Measurements from ENCODE around the gene SOHLH1.

The SOHLH1 gene

GRCh38 chr9:135699440-135699839 lies at the start of gene SOHLH1:
Gene SOHLH1 (minus strand): TSS chr9:135699481. CDS start chr9:135699467, 14 bp downstream.
- Mint-ChIP-seq H3K36me3 (ENCODE audit: low read depth) (no peaks in the 10 kb centered on the region), H3K4me3 (no peak within 1 kb of the TSS), H3K27ac (no peak within 1 kb of the TSS), H3K27me3 (ENCODE audit: low read depth) (no peaks in the 10 kb centered on the region), H3K4me1 (ENCODE audit: low read depth) (no peaks in the 10 kb centered on the region), H3K9me3 (no peaks in the 10 kb centered on the region)
- no peak for DNase-seq (ENCODE audit: low spot score)

DNA sequence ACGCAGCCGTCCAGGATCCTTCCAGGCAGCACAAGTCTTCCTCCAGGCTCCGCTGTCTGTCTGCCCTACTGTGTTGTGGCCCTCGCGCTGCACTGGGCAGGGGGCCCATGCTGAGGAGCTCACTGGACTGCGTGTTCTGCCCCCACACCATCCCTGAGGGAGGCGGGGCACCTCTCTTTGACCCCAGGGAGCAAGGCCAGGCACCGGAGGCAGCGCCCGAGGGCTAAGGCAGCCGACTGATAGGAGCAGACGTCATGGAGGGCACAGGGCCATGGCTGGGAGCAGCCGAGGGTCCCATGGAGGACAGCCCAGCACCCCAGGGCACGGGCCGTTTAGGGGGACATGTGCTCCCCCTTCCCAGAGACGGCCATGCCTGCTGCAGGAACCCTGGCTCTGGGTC lies 49.4 kb upstream of the SOHLH1 start:
- H3K27me3 Mint-ChIP-seq (ENCODE audit: low read depth) = no peaks in the 10 kb centered on the region
- no peaks in the 10 kb centered on the region for H3K36me3 Mint-ChIP-seq (ENCODE audit: low read depth)
- no peak overlapping the region for H3K27ac Mint-ChIP-seq
- H3K9me3 Mint-ChIP-seq = no peaks in the 10 kb centered on the region
- no peaks in the 10 kb centered on the region for H3K4me1 Mint-ChIP-seq (ENCODE audit: low read depth)
- no peak overlapping the region for H3K4me3 Mint-ChIP-seq
- DNase-seq (ENCODE audit: low spot score) = no peak

DNA sequence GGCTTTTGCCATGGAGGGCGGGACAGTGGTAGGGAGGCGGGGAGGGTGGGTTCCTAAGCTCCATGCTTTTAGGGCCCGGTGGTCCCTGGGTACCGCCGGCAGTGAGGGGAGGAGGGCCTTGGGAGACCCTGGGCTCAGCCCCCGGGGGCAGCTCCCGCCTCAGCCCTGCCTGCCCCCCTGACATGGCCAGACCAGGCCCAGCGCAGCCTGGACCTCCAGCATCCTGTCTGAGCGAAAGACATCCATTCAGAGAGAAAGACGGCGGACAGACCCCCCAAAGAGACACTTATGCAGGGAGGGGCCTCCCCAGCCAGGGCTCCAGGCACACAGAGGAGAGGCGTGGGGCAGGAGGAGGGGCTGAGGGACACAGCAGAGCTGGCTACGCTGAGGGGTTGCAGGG lies 48.0 kb upstream of the SOHLH1 start:
- Mint-ChIP-seq H3K27ac (no peak overlapping the region), H3K9me3 (no peaks in the 10 kb centered on the region), H3K36me3 (ENCODE audit: low read depth) (no peaks in the 10 kb centered on the region), H3K27me3 (ENCODE audit: low read depth) (no peaks in the 10 kb centered on the region), H3K4me1 (ENCODE audit: low read depth) (no peaks in the 10 kb centered on the region), H3K4me3 (no peak overlapping the region)
- no peak for DNase-seq (ENCODE audit: low spot score)

- Mint-ChIP-seq H3K27me3 (ENCODE audit: low read depth) (no peaks in the 10 kb centered on the region), H3K9me3 (no peaks in the 10 kb centered on the region), H3K36me3 (ENCODE audit: low read depth) (no peaks in the 10 kb centered on the region), H3K27ac (no peak overlapping the region), H3K4me3 (no peak overlapping the region), H3K4me1 (ENCODE audit: low read depth) (no peaks in the 10 kb centered on the region)
- no peak for DNase-seq (ENCODE audit: low spot score)
Measured at GRCh38 chr9:135746565-135746964, 47.3 kb upstream of the SOHLH1 start.

GRCh38 chr9:135745686-135746324 lies 46.5 kb upstream of the SOHLH1 start:
- no peak overlapping the region for H3K27ac Mint-ChIP-seq
- H3K27me3 Mint-ChIP-seq (ENCODE audit: low read depth) = no peaks in the 10 kb centered on the region
- H3K4me3 Mint-ChIP-seq = no peak overlapping the region
- H3K4me1 Mint-ChIP-seq (ENCODE audit: low read depth) = no peaks in the 10 kb centered on the region
- no peaks in the 10 kb centered on the region for H3K9me3 Mint-ChIP-seq
- no peaks in the 10 kb centered on the region for H3K36me3 Mint-ChIP-seq (ENCODE audit: low read depth)
- DNase-seq (ENCODE audit: low spot score) = no peak

- H3K27me3 Mint-ChIP-seq (ENCODE audit: low read depth) = no peaks in the 10 kb centered on the region
- H3K4me3 Mint-ChIP-seq = no peak overlapping the region
- H3K36me3 Mint-ChIP-seq (ENCODE audit: low read depth) = no peaks in the 10 kb centered on the region
- no peaks in the 10 kb centered on the region for H3K4me1 Mint-ChIP-seq (ENCODE audit: low read depth)
- H3K9me3 Mint-ChIP-seq = no peaks in the 10 kb centered on the region
- DNase-seq (ENCODE audit: low spot score) = no peak
- no peak overlapping the region for H3K27ac Mint-ChIP-seq
Measured at GRCh38 chr9:135745189-135745588, 45.9 kb upstream of the SOHLH1 start.

DNA sequence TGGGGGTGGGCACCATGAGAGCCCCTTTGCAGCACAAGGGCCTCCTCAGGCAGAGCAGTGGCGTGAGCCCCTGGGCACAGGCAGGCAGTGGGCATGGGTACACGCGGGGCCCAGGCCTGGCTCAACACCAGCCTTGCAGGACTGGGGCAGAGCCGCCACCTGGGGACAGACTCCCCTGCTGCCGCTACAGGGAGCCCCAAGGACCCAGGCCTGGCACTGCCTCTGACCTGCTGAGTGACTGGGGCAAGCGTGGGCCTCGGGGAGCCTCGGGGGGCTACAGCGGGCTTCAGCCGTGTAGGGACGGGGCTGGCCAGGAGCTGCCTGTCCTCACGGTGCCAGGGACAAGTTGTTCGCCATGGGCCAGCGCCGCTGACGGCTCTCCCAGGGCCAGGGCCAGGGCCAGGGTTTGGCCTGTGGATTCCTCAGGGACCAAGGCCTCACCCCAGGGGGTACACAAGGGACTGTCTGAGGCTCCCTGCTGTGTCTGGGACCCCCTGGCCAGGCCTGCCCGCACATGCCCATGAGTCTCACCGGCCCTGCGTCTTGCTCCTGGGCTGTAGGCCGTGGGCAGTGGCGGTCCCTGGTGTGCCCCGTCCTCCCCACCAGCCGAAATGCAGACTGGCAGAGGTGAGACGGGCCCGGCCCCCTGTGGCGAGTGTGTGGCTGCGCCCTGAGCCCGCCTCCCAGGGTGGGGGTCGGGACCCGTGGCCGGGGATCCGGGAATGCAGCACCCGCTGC lies 45.2 kb upstream of the SOHLH1 start:
- Mint-ChIP-seq H3K4me1 (ENCODE audit: low read depth) (no peaks in the 10 kb centered on the region), H3K36me3 (ENCODE audit: low read depth) (no peaks in the 10 kb centered on the region), H3K4me3 (no peak overlapping the region), H3K27ac (no peak overlapping the region), H3K27me3 (ENCODE audit: low read depth) (no peaks in the 10 kb centered on the region), H3K9me3 (no peaks in the 10 kb centered on the region)
- no peak for DNase-seq (ENCODE audit: low spot score)

DNA sequence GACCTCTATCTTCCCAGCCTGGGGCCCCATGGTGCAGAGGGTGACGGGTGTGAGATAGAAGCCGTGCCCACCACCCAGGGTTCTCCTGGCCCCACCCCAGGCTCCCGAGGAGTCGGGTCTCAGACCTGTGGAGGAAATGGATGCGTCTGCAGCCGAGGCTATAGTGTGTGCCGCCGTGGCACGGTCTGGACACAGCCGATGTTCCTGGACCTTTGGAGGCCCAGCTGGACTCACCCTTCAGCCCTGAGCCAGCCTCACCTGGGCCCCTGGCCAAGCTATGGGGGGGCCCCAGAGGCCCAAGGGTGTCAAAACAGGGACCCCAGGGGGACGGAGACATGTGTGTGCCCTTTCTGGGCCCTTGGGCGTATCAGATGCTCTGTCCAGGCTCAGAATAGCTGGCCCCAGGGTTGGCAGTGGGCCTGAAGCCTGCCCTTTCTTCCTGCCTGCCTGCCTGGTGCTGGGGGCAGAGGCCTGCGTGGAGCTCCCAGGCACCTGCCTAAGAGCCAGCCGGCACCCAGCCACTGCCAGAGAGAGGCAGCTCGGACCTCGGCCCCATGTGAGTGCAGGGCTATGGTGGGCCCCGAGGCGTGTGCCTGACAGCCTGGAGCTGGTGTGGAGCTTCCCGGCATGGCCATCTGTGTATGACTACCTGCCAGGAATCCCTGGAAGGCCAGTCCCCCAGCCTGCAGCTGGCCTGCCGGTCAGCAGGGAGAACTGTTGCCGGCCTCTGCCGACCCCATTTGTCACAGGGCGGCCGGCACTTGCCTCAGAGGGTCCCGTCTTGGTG lies 44.5 kb upstream of the SOHLH1 start:
- H3K36me3 Mint-ChIP-seq (ENCODE audit: low read depth) = no peaks in the 10 kb centered on the region
- no peak for DNase-seq (ENCODE audit: low spot score)
- no peaks in the 10 kb centered on the region for H3K9me3 Mint-ChIP-seq
- H3K4me3 Mint-ChIP-seq = no peak overlapping the region
- no peaks in the 10 kb centered on the region for H3K4me1 Mint-ChIP-seq (ENCODE audit: low read depth)
- H3K27me3 Mint-ChIP-seq (ENCODE audit: low read depth) = no peaks in the 10 kb centered on the region
- H3K27ac Mint-ChIP-seq = no peak overlapping the region

DNA sequence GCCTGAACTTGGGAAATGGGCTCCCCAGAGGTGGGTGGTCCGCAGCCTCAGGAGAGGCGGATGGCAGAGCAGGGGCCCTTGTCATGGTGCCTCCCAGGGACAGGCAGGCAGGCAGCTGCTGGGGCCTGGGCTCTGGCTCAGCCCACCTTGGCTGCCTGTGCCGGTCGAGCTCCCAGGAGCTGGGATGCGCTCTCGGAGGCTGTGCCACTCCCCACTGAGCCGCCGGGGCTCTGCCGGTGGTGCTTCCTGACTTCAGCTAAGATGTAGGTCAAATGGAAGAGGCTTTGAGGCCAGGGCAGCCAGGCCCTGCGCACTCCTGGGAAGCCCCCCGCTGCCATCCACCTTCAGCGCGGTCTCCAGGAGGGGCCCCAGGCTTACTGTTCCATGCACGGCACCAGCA lies 43.7 kb upstream of the SOHLH1 start:
- no peaks in the 10 kb centered on the region for H3K4me1 Mint-ChIP-seq (ENCODE audit: low read depth)
- no peak for DNase-seq (ENCODE audit: low spot score)
- no peak overlapping the region for H3K27ac Mint-ChIP-seq
- H3K9me3 Mint-ChIP-seq = no peaks in the 10 kb centered on the region
- no peak overlapping the region for H3K4me3 Mint-ChIP-seq
- no peaks in the 10 kb centered on the region for H3K36me3 Mint-ChIP-seq (ENCODE audit: low read depth)
- no peaks in the 10 kb centered on the region for H3K27me3 Mint-ChIP-seq (ENCODE audit: low read depth)

- no peak overlapping the region for H3K4me3 Mint-ChIP-seq
- no peaks in the 10 kb centered on the region for H3K36me3 Mint-ChIP-seq (ENCODE audit: low read depth)
- DNase-seq (ENCODE audit: low spot score) = no peak
- H3K27ac Mint-ChIP-seq = no peak overlapping the region
- peaks cover 2% of the 10 kb centered on the region for H3K27me3 Mint-ChIP-seq (ENCODE audit: low read depth)
- H3K9me3 Mint-ChIP-seq = no peaks in the 10 kb centered on the region
- H3K4me1 Mint-ChIP-seq (ENCODE audit: low read depth) = no peaks in the 10 kb centered on the region
Measured at GRCh38 chr9:135741276-135742219, 42.3 kb upstream of the SOHLH1 start.

DNA sequence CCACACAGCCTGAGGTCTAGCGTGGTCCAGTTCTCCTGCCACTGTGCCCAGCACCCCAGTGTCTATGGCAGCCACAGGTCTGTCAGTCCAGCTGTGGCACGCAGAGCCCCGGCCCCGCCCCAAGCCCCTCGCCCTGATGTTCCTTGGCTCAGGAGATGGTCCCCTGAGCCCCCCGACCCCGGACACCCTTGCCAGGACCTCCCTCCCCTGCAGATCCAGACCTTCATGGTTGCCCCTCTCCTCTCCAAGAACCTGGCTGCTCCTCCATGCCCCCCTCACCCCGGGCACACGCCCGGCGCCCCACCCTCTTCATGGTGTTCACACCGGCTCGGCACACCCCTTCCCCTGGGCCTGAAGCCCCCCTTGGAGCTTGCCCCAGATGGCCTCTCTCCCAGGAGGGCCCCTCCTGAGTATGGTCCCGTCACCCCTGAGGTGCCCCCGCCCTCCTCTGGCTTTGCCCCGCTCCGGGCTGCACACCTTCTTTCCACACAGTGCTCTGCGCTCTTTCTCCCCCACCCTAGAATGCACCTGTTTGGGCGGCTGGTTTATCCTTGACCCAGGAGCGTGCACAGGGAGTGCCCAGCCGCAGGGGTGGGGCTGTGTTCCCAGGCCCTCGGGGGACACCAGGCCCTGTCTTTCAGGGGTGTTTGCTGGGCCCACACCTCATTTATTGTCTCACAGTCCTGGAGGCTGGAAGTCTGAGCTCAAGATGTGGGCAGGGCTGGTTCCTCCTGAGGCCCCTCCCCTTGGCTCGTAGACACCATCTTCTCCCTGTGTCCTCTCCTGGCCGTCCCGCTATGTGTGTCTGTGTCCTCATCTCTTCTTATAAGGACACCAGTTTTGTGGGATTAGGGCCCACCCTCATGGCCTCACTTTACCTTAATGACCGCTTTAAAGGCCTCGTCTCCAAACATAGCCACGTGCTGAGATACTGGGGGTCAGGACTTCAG lies 40.3 kb upstream of the SOHLH1 start:
- Mint-ChIP-seq H3K4me3 (no peak overlapping the region), H3K36me3 (ENCODE audit: low read depth) (no peaks in the 10 kb centered on the region), H3K27ac (no peak overlapping the region), H3K27me3 (ENCODE audit: low read depth) (peaks cover 2% of the 10 kb centered on the region), H3K4me1 (ENCODE audit: low read depth) (no peaks in the 10 kb centered on the region), H3K9me3 (no peaks in the 10 kb centered on the region)
- no peak for DNase-seq (ENCODE audit: low spot score)

DNA sequence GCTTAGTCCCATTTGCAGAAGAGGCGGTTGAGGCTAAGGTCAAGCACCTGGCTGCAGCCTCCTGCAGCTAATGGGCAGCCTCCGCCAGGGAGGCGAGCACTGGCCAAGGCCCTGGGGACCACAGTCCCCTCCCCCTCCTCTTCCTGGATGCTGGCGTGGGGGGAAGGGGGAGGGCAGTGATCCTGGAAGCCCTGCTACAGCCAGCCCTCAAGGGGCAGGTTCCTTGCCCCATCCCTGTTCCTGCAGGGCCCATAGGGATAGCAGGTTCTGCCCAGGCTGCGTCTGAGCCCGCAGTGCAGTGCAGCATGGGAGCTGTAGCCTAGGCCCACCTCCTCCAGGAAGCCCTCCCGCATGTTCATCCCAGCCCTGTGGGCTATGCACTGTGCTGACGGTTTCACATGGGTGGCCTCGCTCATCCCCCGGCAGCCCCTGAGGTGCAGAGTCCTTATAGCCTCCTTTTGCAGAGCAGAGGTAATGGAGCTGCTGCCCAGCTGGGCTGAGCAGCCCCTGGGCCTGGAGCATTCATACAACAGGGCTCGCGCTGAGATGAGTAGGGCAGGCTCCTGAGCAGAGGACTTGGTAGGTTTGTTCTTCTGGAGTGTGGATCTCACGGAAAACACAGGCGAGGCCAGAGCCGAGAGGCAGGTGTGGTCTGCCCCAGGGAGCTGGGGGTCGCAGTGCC lies 38.7 kb upstream of the SOHLH1 start:
- no peaks in the 10 kb centered on the region for H3K4me1 Mint-ChIP-seq (ENCODE audit: low read depth)
- H3K4me3 Mint-ChIP-seq = no peak overlapping the region
- H3K9me3 Mint-ChIP-seq = no peaks in the 10 kb centered on the region
- peaks cover 2% of the 10 kb centered on the region for H3K27me3 Mint-ChIP-seq (ENCODE audit: low read depth)
- no peak overlapping the region for H3K27ac Mint-ChIP-seq
- DNase-seq (ENCODE audit: low spot score) = no peak
- no peaks in the 10 kb centered on the region for H3K36me3 Mint-ChIP-seq (ENCODE audit: low read depth)
